GM12878 (cell line): ENCODE measurements around the gene MRPS15. TPM values are rescaled to one million over a fixed set of nuclear protein-coding genes. Genes with fewer than 3 reads are reported as not detected.

ENCODE experiments used
- ATAC-seq: fragments of 200-7000 bp; cut with Tn5 transposase; 3 replicates; pipeline ENCODE4 v1.9.1; 2020; ENCODE audit warnings: mild to moderate bottlenecking, moderate library complexity
- BruUV-seq: library from RNA; stranded (reverse); fragments of 400-500 nt; replicated peaks from 2 replicates; lab custom pipeline; 2021; lab: Mats Ljungman, UMichigan
- CTCF ChIA-PET: fragments of 300-600 bp; sonication (Branson Sonifier 250); formaldehyde crosslinking; extraction: SDS; loops from one replicate; lab custom pipeline; 2021; ENCODE audit warnings: inconsistent platforms; lab: Yijun Ruan, JAX
- POLR2A ChIA-PET: fragments of 350-600 bp; formaldehyde crosslinking; extraction: SDS; loops from one replicate; lab custom pipeline; 2021; ENCODE audit warnings: inconsistent platforms; lab: Charles Lee
- RAD21 ChIA-PET: fragments of 300-600 bp; sonication (Branson Sonifier 250); formaldehyde crosslinking; loops from one replicate; lab custom pipeline; 2023; ENCODE audit warnings: antibody characterized with exemption; ENCODE audit not compliant: unreplicated experiment; lab: Charles Lee
- SMC1A ChIA-PET: fragments of 300-600 bp; sonication (Branson Sonifier 250); formaldehyde crosslinking; loops from one replicate; lab custom pipeline; 2023; ENCODE audit not compliant: unreplicated experiment, uncharacterized antibody; lab: Charles Lee
- DNase-seq: peaks from one replicate; pipeline ENCODE4 v3.0.0-alpha.2; 2011; ENCODE audit warnings: low read depth, low spot score
- FAIRE-seq: peaks from 3 replicates; lab custom pipeline; 2011; peaks lifted over from hg19 to GRCh38; lab: Jason Lieb, UNC
- H2AFZ ChIP-seq: 2 replicates; pipeline ENCODE4 v1.6.0; 2011; ENCODE audit warnings: low read depth, low read length, control low read depth; ENCODE audit not compliant: control insufficient read depth
- H3K27ac ChIP-seq: 2 replicates; pipeline ENCODE4 v1.5.1; 2011; ENCODE audit warnings: control low read depth; ENCODE audit not compliant: control insufficient read depth, insufficient read depth
- H3K27me3 ChIP-seq, 2 experiments: replicated peaks in 1 of 2; 2 replicates each; pipeline versions ENCODE4 v1.6.0 to v1.6.1; 2011; ENCODE audit warnings: low read length in 1 of 2; ENCODE audit not compliant: control insufficient read depth in 2 of 2, insufficient read depth in 2 of 2
- H3K36me3 ChIP-seq, 2 experiments: 2 replicates each; pipeline ENCODE4 v1.5.1; 2011; ENCODE audit warnings: low read length in 1 of 2; ENCODE audit not compliant: control insufficient read depth in 2 of 2, insufficient read depth in 2 of 2
- H3K4me1 ChIP-seq: 2 replicates; pipeline ENCODE4 v1.6.1; 2011; ENCODE audit warnings: mild to moderate bottlenecking, low read length, moderate library complexity, mixed read lengths; ENCODE audit not compliant: control insufficient read depth, insufficient read depth
- H3K4me2 ChIP-seq: 2 replicates; pipeline ENCODE4 v1.6.0; 2011; ENCODE audit warnings: control low read depth; ENCODE audit not compliant: control insufficient read depth, insufficient read depth
- H3K4me3 ChIP-seq: fragments of 200-600 bp; sonication (generic); 2 replicates; pipeline ENCODE4 v1.5.1; 2016
- H3K79me2 ChIP-seq: 2 replicates; pipeline ENCODE4 v1.6.0; 2011; ENCODE audit warnings: low read length; ENCODE audit not compliant: control insufficient read depth, insufficient read depth
- H3K9ac ChIP-seq: 2 replicates; pipeline ENCODE4 v1.8.0; 2011; ENCODE audit warnings: low read length, control low read depth, mixed read lengths; ENCODE audit not compliant: control insufficient read depth, insufficient read depth
- H3K9me3 ChIP-seq: replicated peaks from 3 replicates; pipeline ENCODE4 v1.5.1; 2011; ENCODE audit warnings: mild to moderate bottlenecking, low read length; ENCODE audit not compliant: control insufficient read depth, insufficient read depth
- H4K20me1 ChIP-seq: 2 replicates; pipeline ENCODE4 v1.6.0; 2011; ENCODE audit not compliant: control insufficient read depth, insufficient read depth
- BCL11A ChIP-seq: IDR thresholded peaks from 2 replicates; pipeline ENCODE4 v1.6.1; 2011; ENCODE audit warnings: low read depth, low read length
- CHD4 ChIP-seq: fragments of 200-600 bp; sonication (generic); IDR thresholded peaks from 2 replicates; pipeline ENCODE4 v1.6.1; 2016; ENCODE audit warnings: mild to moderate bottlenecking
- EP300 ChIP-seq, 2 experiments: fragments of 150-350 bp in 1 of 2; IDR thresholded peaks; 2 replicates each; pipeline ENCODE4 v1.6.1; 2011 to 2012; ENCODE audit warnings: low read depth in 2 of 2, low read length in 2 of 2, borderline replicate concordance in 1 of 2, improper control_type of control experiment in 1 of 2, inconsistent platforms in 1 of 2; ENCODE audit not compliant: control insufficient read depth in 1 of 2
- HCFC1 ChIP-seq: fragments of 150-350 bp; IDR thresholded peaks from 2 replicates; pipeline ENCODE4 v1.6.1; 2014; ENCODE audit warnings: low read length
- KLF5 ChIP-seq: fragments of 450-650 bp; IDR thresholded peaks from 2 replicates; pipeline ENCODE4 v1.6.1; 2014; ENCODE audit warnings: mild to moderate bottlenecking; ENCODE audit not compliant: partially characterized antibody
- PKNOX1 ChIP-seq: fragments of 450-650 bp; IDR thresholded peaks from 2 replicates; pipeline ENCODE4 v1.6.1; 2016; ENCODE audit warnings: mild to moderate bottlenecking
- POU2F2 ChIP-seq: IDR thresholded peaks from 3 replicates; pipeline ENCODE4 v1.6.1; 2011; ENCODE audit warnings: low read depth, mild to moderate bottlenecking, low read length, borderline replicate concordance
- RCOR1 ChIP-seq: conservative IDR thresholded peaks from 2 replicates; pipeline ENCODE4 v1.6.1; 2012; ENCODE audit warnings: low read depth, low read length, improper control_type of control experiment
- SKIL ChIP-seq: fragments of 450-650 bp; IDR thresholded peaks from 2 replicates; pipeline ENCODE4 v1.6.1; 2017; ENCODE audit warnings: mild to moderate bottlenecking, low read depth, inconsistent platforms; ENCODE audit not compliant: poor library complexity, severe bottlenecking
- SREBF2 ChIP-seq: IDR thresholded peaks from 2 replicates; pipeline ENCODE4 v1.6.1; 2012; ENCODE audit warnings: mild to moderate bottlenecking, low read length
- TCF3 ChIP-seq: IDR thresholded peaks from 2 replicates; pipeline ENCODE4 v1.6.1; 2012; ENCODE audit warnings: low read depth, mild to moderate bottlenecking, low read length, borderline replicate concordance; ENCODE audit not compliant: insufficient read depth
- ZBTB11 ChIP-seq: fragments of 450-650 bp; formaldehyde crosslinking; IDR thresholded peaks from 2 replicates; pipeline ENCODE4 v1.5.0; 2022; ENCODE audit warnings: mild to moderate bottlenecking, missing genetic modification characterization
- ZNF274 ChIP-seq: IDR thresholded peaks from one replicate; pipeline ENCODE4 v1.8.0; 2011; ENCODE audit not compliant: insufficient read length, insufficient read depth
- ZNF384 ChIP-seq: IDR thresholded peaks from 2 replicates; pipeline ENCODE4 v1.6.1; 2012; ENCODE audit warnings: low read depth, mild to moderate bottlenecking, low read length, improper control_type of control experiment, borderline replicate concordance
- WGBS: methylation state at CpG from one replicate; pipeline ENCODE4 v1.1.6; 2016; ENCODE audit warnings: low lambda C conversion rate; ENCODE audit not compliant: insufficient replicate concordance, insufficient coverage; ENCODE audit errors: missing lambda C conversion rate; 5-methylcytosine and 5-hydroxymethylcytosine counted together
- in situ Hi-C: fragments of 300-500 bp; cut with MboI; formaldehyde crosslinking; loops from 9 replicates; pipeline ENCODE4 v1.14.3; 2018; ENCODE audit warnings: mixed read lengths
- intact Hi-C: fragments of 100-400 bp; cut with micrococcal nuclease; formaldehyde crosslinking; loops from one replicate; pipeline ENCODE4 v1.14.2; 2022; ENCODE audit not compliant: unreplicated experiment
- polyA plus RNA-seq, 11 experiments: library from polyadenylated mRNA; depleted of rRNA in 4 of 11; unstranded in 6 of 11; stranded (reverse) in 5 of 11; fragments of >200 nt; fragmentation: Nextera tagmentation in 4 of 11; fragmentation: Illumina TruSeq in 1 of 11; extraction: Ambion mirVana in 4 of 11; extraction: Trizol in 1 of 11; gene quantifications; 1 replicate in 1 of 11; 2 replicates in 10 of 11; pipeline versions ENCODE4 v1.2.1 to v1.2.3, GENCODE V29; 2011 to 2016; ENCODE audit warnings: inconsistent platforms in 2 of 11, missing spikeins in 2 of 11, low read depth in 1 of 11
- total RNA-seq, 4 experiments: library from RNA; depleted of rRNA in 3 of 4; stranded (reverse); fragments of >200 nt in 3 of 4; fragmentation: Illumina TruSeq in 1 of 4; extraction: Trizol in 1 of 4; gene quantifications; 2 replicates each; pipeline versions ENCODE4 v1.2.1 to v1.2.3, GENCODE V29; 2013 to 2021

Gene MRPS15
- total and polyA plus RNA-seq, 10 of the 15 experiments (the other 5 are each of a cell fraction or from before 2014, with no cell fraction given) = 41.1 to 207 (median 107) TPM

GRCh38 chr1:36440646-36441045, 23.5 kb downstream of the MRPS15 start (continued):
- no peak for TF ChIP-seq EP300 (IDR thresholded peaks at IDR 0.05; ENCODE audit: borderline replicate concordance in 1 of 2, control insufficient read depth in 1 of 2, low read depth in 2 of 2, low read length in 2 of 2)
- TF ChIP-seq RCOR1 = no peak
- TF ChIP-seq BCL11A = no peak
- TF ChIP-seq POU2F2 = no peak
- no peak for TF ChIP-seq KLF5
- TF ChIP-seq ZNF274 = no peak
- no peak for TF ChIP-seq TCF3

GRCh38 chr1:36440044-36440443, 24.1 kb downstream of the MRPS15 start:
- Histone ChIP-seq H4K20me1 (no peaks in the 10 kb centered on the region), H3K4me2 (no peak overlapping the region), H3K27ac (no peak overlapping the region), H3K4me1 (no peaks in the 10 kb centered on the region), H3K9ac (no peak overlapping the region), H2AFZ (no peak overlapping the region), H3K36me3 (no peaks in the 10 kb centered on the region), H3K27me3 (no peaks in the 10 kb centered on the region), H3K9me3 (no peaks in the 10 kb centered on the region), H3K79me2 (no peaks in the 10 kb centered on the region), H3K4me3 (no peak overlapping the region)
- 88% methylated on average over 3 of the region's 3 CpGs for WGBS
- in situ Hi-C loops = no loop called here
- no TSS peak for BruUV-seq
- CTCF ChIA-PET = no interaction called here
- intact Hi-C loops = no loop called here
- SMC1A ChIA-PET = no interaction called here
- no peak for FAIRE-seq
- RAD21 ChIA-PET = no interaction called here
- POLR2A ChIA-PET = interaction anchor here (0.6 kb wide), 1 partner anchor 52 kb away, joined by 3 read pairs; no protein-coding TSS in a partner anchor
- DNase-seq = no peak
- ATAC-seq = no peak
- TF ChIP-seq PKNOX1 (no peak), ZBTB11 (CRISPR knock-in tag) (no peak), SREBF2 (no peak), SKIL (no peak), ZNF384 (no peak), CHD4 (no peak), HCFC1 (no peak)
